H1 (cell line): ENCODE results near the gene ATF3. TPM values are rescaled to one million over a fixed set of nuclear protein-coding genes. Genes with fewer than 3 reads are reported as not detected.
A peak's percentile ranks its signal among the peaks of the same experiment; 100 is the strongest.

Source experiments
- BACH1 ChIP-seq: IDR thresholded peaks from 2 replicates; pipeline ENCODE4 v1.6.1; 2012; ENCODE audit warnings: low read length, improper control_type of control experiment
- CTBP2 ChIP-seq: IDR thresholded peaks from 2 replicates; pipeline ENCODE4 v1.7.0; 2011; ENCODE audit warnings: borderline replicate concordance, mild to moderate bottlenecking, moderate library complexity, mixed read lengths, low read length; ENCODE audit not compliant: insufficient read depth, insufficient read length
- KDM1A ChIP-seq: fragments of 200-600, 300-600 bp; sonication (generic); IDR thresholded peaks from 2 replicates; pipeline ENCODE4 v1.7.1; 2016; ENCODE audit warnings: mild to moderate bottlenecking, low read length, borderline replicate concordance
- POLR2A ChIP-seq, 2 experiments: IDR thresholded peaks; 1 replicate in 1 of 2; 2 replicates in 1 of 2; pipeline ENCODE4 v1.6.1; 2011; ENCODE audit warnings: low read depth in 2 of 2, low read length in 2 of 2, mild to moderate bottlenecking in 2 of 2; ENCODE audit errors: control extremely low read depth in 1 of 2
- RAD21 ChIP-seq, 2 experiments: IDR thresholded peaks in 1 of 2; conservative IDR thresholded peaks in 1 of 2; 2 replicates each; pipeline ENCODE4 v1.6.1; 2011; ENCODE audit warnings: low read depth in 2 of 2, low read length in 2 of 2, improper control_type of control experiment in 1 of 2, inconsistent platforms in 1 of 2, mild to moderate bottlenecking in 1 of 2, moderate library complexity in 1 of 2
- RBBP5 ChIP-seq: IDR thresholded peaks from 2 replicates; pipeline ENCODE4 v1.7.1; 2012; ENCODE audit warnings: low read depth, mild to moderate bottlenecking, inconsistent platforms, low read length, moderate library complexity, borderline replicate concordance
- RNF2 ChIP-seq: fragments of 200-900, 300-1000 bp; sonication (generic); IDR thresholded peaks from 2 replicates; pipeline ENCODE4 v1.7.1; 2016; ENCODE audit warnings: borderline replicate concordance, low read depth, mild to moderate bottlenecking, antibody characterized with exemption, low read length; ENCODE audit not compliant: poor library complexity, severe bottlenecking; ENCODE audit errors: missing control alignments
- polyA plus RNA-seq, 7 experiments: library from polyadenylated mRNA; depleted of rRNA in 3 of 7; stranded (reverse) in 5 of 7; unstranded in 2 of 7; fragments of >200 nt in 5 of 7; fragments of 200-250 nt in 2 of 7; gene quantifications; 1 replicate in 5 of 7; 2 replicates in 1 of 7; 4 replicates in 1 of 7; pipeline versions ENCODE4 v1.2.1 to v1.2.3, GENCODE V29; 2011 to 2013; ENCODE audit warnings: missing spikeins in 2 of 7, mixed read lengths in 2 of 7
- total RNA-seq: library from RNA; stranded (reverse); fragmentation: NEBNext Ultra II Directional; extraction: Animal tissue kit (Norgen Biotek cat#: 25700); gene quantifications from 2 replicates; pipeline ENCODE4 v1.2.1, GENCODE V29; 2021

Gene ATF3
- total and polyA plus RNA-seq, 2 of the 8 experiments (the other 6 are each of a cell fraction or from before 2014, with no cell fraction given), result 12.2 to 27.7 TPM

- TF ChIP-seq RNF2 (peak; percentile 24), POLR2A (IDR thresholded peaks at IDR 0.05; ENCODE audit: control extremely low read depth in 1 of 2, low read depth in 2 of 2, low read length in 2 of 2) (no peak), RAD21 (IDR thresholded peaks at IDR 0.05 in 1 of 2, conservative IDR thresholded peaks at IDR 0.05 in 1 of 2; ENCODE audit: low read depth in 2 of 2, low read length in 2 of 2) (no peak), CTBP2 (no peak), BACH1 (peak; percentile 39), KDM1A (no peak), RBBP5 (no peak; the same call in 1 of the 2 replicates)
- TF ChIP-seq, all 59 proteins: peak for 8
Observed at GRCh38 chr1:212606395-212607205, 2.0 kb upstream of the ATF3 start (continued).
